ENCODE measurements around the gene ALG5.

ALG5 gene

GRCh38 chr13:36915896-36916640 lies 83.1 kb downstream of the ALG5 start:
- DNase-seq (ENCODE audit: low read depth in 1 of 2, low spot score in 1 of 2), result no peak

DNA sequence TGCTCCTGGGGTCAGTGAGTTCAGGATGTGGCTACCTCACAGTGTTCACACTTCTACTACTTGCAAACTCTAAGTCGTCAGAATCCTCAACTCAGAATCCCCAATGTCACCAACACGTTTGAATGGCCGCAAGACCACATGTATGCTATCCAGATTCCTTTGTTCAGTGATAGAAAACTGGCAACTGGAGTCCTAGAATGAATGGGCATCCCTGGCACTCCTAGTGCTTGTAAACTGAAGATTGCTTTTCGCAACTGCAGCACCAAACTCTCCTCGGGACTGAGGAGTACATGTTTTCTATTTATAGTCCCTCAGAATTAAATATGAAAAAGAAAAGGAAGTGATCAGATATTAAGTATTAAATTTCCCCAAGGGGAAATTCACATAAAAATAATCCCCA lies 84.0 kb downstream of the ALG5 start:
- no peak for DNase-seq (ENCODE audit: low read depth in 1 of 2, low spot score in 1 of 2)

- DNase-seq (ENCODE audit: low read depth in 1 of 2, low spot score in 1 of 2), result no peak
These were observed 84.5 kb downstream of the ALG5 start for GRCh38 chr13:36914648-36915047.

- no peak for DNase-seq (ENCODE audit: low read depth in 1 of 2, low spot score in 1 of 2)
These were observed 85.7 kb downstream of the ALG5 start for GRCh38 chr13:36913463-36913862.

DNA sequence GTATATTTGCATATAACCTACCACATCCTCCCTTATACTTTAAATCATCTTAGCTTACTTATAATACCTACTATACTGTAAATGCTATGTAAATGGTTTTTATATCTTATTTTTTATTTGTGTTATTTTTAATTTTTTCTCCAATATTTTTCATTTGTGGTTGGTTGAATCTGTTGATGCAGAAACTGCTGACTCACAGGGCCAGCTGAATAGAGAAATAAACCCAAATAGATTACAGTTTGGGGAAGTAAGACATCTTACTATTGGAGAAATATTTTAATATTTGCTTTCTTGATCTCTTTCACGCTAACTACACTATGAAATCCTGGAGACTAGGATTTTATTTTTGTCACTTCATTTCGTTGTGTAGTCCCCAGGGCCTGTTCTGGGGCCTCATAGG lies 86.2 kb downstream of the ALG5 start:
- DNase-seq (ENCODE audit: low read depth in 1 of 2, low spot score in 1 of 2), result no peak

- DNase-seq (ENCODE audit: low read depth in 1 of 2, low spot score in 1 of 2), result no peak
These were observed 86.8 kb downstream of the ALG5 start for GRCh38 chr13:36912369-36912768.

GRCh38 chr13:36910545-36910944 lies 88.6 kb downstream of the ALG5 start:
- DNase-seq (ENCODE audit: low read depth in 1 of 2, low spot score in 1 of 2), result no peak

DNA sequence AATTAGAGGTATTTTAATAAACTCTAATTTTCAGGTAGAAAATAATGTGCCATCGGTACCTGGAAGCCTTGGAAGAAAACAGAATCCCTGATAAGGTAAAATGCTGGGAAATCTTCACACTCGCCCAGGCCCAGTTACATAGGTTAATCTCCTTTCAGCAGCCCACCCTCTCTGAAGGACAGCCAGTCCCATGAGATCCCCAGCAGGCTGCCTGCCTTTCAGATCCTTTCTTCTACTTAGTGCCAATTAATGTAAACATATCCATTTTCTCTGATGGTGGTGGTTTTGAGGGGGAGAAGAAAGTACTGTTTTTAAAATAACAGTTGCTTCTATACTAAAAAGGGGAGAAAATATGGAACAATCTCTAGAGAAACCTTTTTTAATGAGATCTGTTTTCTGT lies 91.3 kb downstream of the ALG5 start:
- DNase-seq (ENCODE audit: low read depth in 1 of 2, low spot score in 1 of 2), result no peak

- DNase-seq (ENCODE audit: low read depth in 1 of 2, low spot score in 1 of 2), result no peak
These were observed 91.9 kb downstream of the ALG5 start for GRCh38 chr13:36907266-36907665.

DNA sequence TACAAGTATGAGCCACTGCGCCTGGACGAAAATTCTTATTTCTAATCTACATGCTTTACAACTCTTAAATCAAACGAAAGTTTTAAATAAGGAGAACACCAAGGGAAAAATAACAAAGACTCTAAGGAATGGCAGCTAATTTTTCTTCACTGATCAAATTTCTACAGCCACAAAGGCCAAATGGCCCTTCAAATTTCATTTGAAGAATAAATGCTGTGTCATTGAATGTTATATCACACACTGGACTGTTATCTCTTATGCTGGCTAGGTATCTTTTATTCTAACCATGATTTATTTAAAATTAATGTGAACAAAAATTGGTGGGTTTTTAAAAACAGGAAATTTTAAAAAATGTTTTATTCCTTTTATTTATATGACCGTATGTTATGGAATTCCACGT lies 93.2 kb downstream of the ALG5 start:
- DNase-seq (ENCODE audit: low read depth in 1 of 2, low spot score in 1 of 2), result no peak

DNA sequence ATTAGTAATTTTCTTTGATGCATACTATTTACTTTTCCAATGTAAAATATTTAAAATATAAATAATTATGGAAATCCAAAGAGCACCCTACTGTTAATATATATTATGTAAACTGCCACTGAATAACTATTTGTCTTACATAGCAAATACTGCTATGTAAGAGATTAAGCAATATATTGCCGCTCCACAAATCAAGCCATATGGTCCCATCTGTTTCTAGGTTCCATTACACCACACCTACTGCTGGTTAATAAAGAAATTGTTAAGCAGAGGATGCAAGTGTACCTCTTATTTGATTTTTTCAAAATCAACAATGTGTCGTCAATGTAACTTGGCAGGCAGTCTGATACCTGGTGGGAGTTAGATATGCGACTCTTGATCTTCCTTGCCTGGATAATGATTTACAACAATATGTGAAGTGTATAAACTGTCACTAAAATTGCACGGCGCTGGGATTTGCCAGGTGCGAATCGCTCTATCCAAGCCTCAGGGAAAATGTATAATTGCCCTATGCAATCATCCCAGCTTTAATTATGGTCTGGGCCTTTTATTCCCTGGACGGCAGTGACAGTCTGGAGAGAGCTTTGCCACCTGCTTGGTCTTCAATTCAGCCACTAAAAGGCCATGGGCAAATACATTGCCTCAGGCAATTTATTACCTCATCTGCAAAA lies 95.1 kb downstream of the ALG5 start:
- DNase-seq (ENCODE audit: low read depth in 1 of 2, low spot score in 1 of 2), result no peak

Data from activated T-helper 1 cell treated with anti-CD3 and anti-CD28 coated beads, Interleukin-2, amount 50 U/mL, for 16 hours (primary cell).